AG10803 (cell line): Measurements from ENCODE around the gene GOLGA6L7.

Source experiments
- DNase-seq: peaks from one replicate; pipeline ENCODE4 v3.0.0; 2010; ENCODE audit warnings: low read depth
- H3K4me3 ChIP-seq: 2 replicates; pipeline ENCODE4 v1.5.1; 2011; ENCODE audit warnings: mild to moderate bottlenecking, low read length, control low read depth
- TF ChIP-seq, protein P1 (sequence below): conservative IDR thresholded peaks from 2 replicates; pipeline ENCODE4 v1.5.1; 2011; ENCODE audit warnings: mild to moderate bottlenecking, low read length, control low read depth, inconsistent platforms

Gene GOLGA6L7

GRCh38 chr15:28881170-28881569 lies 32.7 kb upstream of the GOLGA6L7 start:
- DNase-seq, result no peak
- TF ChIP-seq, protein P1, sequence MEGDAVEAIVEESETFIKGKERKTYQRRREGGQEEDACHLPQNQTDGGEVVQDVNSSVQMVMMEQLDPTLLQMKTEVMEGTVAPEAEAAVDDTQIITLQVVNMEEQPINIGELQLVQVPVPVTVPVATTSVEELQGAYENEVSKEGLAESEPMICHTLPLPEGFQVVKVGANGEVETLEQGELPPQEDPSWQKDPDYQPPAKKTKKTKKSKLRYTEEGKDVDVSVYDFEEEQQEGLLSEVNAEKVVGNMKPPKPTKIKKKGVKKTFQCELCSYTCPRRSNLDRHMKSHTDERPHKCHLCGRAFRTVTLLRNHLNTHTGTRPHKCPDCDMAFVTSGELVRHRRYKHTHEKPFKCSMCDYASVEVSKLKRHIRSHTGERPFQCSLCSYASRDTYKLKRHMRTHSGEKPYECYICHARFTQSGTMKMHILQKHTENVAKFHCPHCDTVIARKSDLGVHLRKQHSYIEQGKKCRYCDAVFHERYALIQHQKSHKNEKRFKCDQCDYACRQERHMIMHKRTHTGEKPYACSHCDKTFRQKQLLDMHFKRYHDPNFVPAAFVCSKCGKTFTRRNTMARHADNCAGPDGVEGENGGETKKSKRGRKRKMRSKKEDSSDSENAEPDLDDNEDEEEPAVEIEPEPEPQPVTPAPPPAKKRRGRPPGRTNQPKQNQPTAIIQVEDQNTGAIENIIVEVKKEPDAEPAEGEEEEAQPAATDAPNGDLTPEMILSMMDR, result no peak
- no peak overlapping the region for H3K4me3 ChIP-seq

GRCh38 chr15:28880680-28881079 lies 32.2 kb upstream of the GOLGA6L7 start:
- TF ChIP-seq, protein P1, result no peak
- H3K4me3 ChIP-seq, result no peak overlapping the region
- DNase-seq, result no peak

DNA sequence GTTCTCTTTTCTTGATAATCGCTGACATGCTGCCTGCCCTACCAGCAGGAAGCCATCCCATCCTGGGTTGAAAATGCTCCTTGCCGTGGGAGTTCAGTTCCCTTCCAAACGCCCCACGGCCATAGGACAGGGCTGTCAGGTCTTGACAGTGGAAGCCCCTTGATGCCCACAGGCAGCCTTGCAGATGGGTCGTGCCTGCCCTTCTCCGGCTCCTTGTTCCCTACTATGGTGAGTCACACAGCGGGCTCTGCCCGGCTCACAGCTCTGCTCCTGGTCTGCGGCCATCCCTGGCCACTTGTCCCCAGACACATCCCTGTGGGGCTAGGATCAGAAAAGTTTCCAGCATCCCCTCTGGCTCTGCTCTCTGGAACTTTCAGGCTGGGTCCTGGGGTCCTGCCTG lies 31.1 kb upstream of the GOLGA6L7 start:
- TF ChIP-seq, protein P1, result no peak
- DNase-seq, result no peak
- no peak overlapping the region for H3K4me3 ChIP-seq

- TF ChIP-seq, protein P1, result no peak
- DNase-seq, result no peak
These were observed 29.8 kb upstream of the GOLGA6L7 start for GRCh38 chr15:28878209-28878608.

DNA sequence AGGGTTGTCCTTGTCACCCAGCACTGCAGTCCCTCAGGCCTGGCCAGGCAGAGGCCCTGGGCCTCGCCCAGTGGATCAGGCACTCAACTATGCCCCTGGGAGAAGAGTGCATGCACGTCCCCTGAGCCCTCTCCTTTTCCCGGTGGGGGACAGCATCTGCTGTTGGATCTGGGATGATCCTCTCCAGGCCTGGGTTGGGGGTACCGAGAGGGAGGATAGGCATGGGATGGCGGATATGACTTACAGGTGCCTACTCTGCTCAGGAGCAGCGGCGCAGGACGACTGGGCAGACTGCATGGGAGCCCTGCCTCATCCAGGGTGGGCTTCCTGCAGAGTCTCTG lies 28.4 kb upstream of the GOLGA6L7 start:
- TF ChIP-seq, protein P1, result no peak
- no peak overlapping the region for H3K4me3 ChIP-seq

More at GRCh38 chr15:28878209-28878608, 29.8 kb upstream of the GOLGA6L7 start:
- H3K4me3 ChIP-seq, result no peak overlapping the region

DNA sequence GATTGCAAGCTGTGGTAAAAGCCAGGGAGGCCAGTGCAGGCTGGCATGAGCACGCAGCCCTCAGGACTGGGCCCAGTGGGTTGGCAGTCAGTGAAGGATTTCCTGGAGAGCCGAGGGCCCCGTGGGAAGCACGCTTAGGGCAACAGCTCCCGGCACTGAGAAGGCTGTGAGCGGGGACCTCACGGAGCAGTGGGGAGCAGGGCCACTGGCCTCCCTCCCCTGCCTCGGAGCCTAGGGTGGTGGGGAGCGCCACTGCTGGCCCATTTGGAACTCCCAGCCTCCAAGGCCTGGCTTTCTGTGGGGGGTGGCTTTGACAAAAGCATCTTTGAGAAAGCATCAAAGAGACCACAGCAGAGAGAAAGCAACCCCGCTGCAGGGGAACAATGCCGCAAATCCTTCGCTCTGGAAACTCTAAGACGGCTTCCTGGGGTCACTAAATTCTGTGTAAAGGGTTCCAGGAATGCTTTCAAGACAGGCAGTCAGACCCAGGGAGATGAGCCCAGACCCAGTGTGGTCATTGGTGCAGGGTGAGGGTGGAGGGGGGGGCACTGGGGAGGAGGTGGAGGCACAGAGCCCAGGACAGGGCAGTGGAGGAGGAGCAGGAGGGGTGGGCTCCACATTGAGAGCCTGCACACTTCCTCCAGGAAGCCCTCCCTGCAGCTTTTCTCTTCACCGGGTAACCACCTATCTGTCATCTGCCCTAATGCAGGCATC lies 27.8 kb upstream of the GOLGA6L7 start:
- no peak for DNase-seq
- H3K4me3 ChIP-seq, result no peak overlapping the region
- TF ChIP-seq, protein P1, result no peak

More for the DNA sequence above, 28.4 kb upstream of the GOLGA6L7 start:
- DNase-seq, result no peak

DNA sequence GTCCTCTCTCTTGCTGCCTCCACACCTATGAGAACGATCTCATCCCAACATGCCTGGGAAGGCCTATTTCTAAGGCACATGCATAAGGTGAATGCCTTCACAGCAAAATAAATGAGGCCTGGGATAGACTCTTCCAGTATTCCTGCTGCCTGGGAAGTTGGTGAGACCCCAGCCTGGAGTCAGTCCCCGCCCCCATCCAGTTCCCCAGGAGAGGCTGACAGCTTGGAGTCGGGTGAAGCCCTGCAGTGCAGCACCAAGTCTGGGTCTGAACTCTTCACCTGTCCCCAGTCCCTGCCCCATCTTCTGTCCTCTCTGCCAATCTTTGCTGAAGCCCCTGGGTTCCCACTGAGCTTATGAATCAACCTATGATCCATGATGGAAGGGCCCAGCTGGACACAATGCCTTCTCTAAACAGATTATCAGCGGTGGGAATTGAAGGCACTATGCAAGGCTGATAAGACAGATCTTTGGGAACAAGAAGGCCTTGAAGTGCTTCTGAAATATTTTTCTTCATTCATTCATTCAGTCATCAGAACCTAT lies 27.1 kb upstream of the GOLGA6L7 start:
- no peak overlapping the region for H3K4me3 ChIP-seq
- no peak for DNase-seq
- TF ChIP-seq, protein P1, result no peak
